H1 (cell line): ENCODE data around the gene ARHGEF38. TPM values are rescaled to one million over a fixed set of nuclear protein-coding genes. Genes with fewer than 3 reads are reported as not detected.

Experiments
- POU5F1 ChIP-seq: IDR thresholded peaks from 2 replicates; pipeline ENCODE4 v1.6.1; 2011; ENCODE audit warnings: low read depth, mild to moderate bottlenecking, low read length, moderate library complexity
- SIX5 ChIP-seq: IDR thresholded peaks from 2 replicates; pipeline ENCODE4 v1.6.1; 2011; ENCODE audit warnings: mild to moderate bottlenecking, low read depth, low read length
- polyA plus RNA-seq, 7 experiments: library from polyadenylated mRNA; depleted of rRNA in 3 of 7; stranded (reverse) in 5 of 7; unstranded in 2 of 7; fragments of >200 nt in 5 of 7; fragments of 200-250 nt in 2 of 7; gene quantifications; 1 replicate in 5 of 7; 2 replicates in 1 of 7; 4 replicates in 1 of 7; pipeline versions ENCODE4 v1.2.1 to v1.2.3, GENCODE V29; 2011 to 2013; ENCODE audit warnings: missing spikeins in 2 of 7, mixed read lengths in 2 of 7
- total RNA-seq: library from RNA; stranded (reverse); fragmentation: NEBNext Ultra II Directional; extraction: Animal tissue kit (Norgen Biotek cat#: 25700); gene quantifications from 2 replicates; pipeline ENCODE4 v1.2.1, GENCODE V29; 2021
- TF ChIP-seq, protein P1 (sequence below): IDR thresholded peaks from 2 replicates; pipeline ENCODE4 v1.6.1; 2011; ENCODE audit warnings: low read depth, mild to moderate bottlenecking, low read length; ENCODE audit not compliant: insufficient read depth

The ARHGEF38 gene
- total and polyA plus RNA-seq, 2 of the 8 experiments (the other 6 are each of a cell fraction or from before 2014, with no cell fraction given): not detected

GRCh38 chr4:105661028-105661427 lies 108.6 kb downstream of the ARHGEF38 start (continued):
- TF ChIP-seq SIX5 (no peak), POU5F1 (no peak)
- TF ChIP-seq, protein P1, sequence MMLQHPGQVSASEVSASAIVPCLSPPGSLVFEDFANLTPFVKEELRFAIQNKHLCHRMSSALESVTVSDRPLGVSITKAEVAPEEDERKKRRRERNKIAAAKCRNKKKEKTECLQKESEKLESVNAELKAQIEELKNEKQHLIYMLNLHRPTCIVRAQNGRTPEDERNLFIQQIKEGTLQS: no peak
